22Rv1 (cell line): ENCODE data around the gene GNG7.

Experiments used
- H3K27ac ChIP-seq: fragments of 450-650 bp; 2 replicates; pipeline ENCODE4 v1.5.1; 2017
- CTCF ChIP-seq: fragments of 450-650 bp; IDR thresholded peaks from 2 replicates; pipeline ENCODE4 v1.5.1; 2017; ENCODE audit warnings: mild to moderate bottlenecking
- ZFX ChIP-seq: fragments of 450-650 bp; IDR thresholded peaks from 2 replicates; pipeline ENCODE4 v1.6.1; 2017; ENCODE audit warnings: antibody characterized with exemption, borderline replicate concordance

The GNG7 gene

DNA sequence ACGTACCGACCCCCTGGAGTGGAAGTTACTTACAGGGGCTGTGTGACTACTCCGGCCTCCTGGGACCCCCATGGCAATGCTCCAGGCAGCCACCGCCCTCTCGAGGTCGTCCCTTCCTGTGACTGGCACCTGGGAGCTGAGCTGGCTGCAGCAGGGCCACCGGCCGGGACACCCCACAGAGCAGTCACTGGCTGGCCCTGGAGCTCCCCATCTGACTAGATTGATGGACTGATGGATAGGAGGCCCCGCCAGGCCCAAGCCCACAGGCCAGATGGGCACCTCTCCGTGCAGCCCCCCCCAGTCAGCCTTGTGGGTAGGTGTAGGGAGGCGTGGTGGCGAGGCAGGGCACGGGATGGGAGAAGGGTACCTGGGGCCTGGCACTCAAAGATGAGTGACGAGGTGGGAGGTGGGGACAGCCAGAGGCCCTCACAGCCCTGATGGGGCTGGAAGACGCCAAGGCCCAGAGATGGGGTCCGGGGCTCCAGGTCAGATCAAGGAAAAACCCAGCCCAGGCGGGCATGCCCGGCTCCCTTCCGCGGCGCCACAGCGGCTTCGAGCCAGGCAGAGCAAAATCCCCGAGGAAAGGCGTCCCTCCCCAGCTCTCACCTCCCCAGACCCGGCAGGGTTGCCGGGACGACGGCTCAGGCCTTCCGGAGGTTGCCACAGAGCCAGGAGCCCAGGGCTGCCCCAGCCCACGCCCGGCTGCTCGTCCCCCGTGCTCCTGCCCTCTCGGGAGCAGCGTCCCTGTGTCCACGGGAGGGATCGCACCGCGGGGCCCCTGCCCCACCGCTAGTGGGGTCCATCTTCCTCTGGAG is 28.9 kb upstream of the GNG7 start:
- no peak overlapping the region for H3K27ac ChIP-seq
- TF ChIP-seq ZFX (no peak), CTCF (no peak)

- H3K27ac ChIP-seq: no peak overlapping the region
- TF ChIP-seq CTCF (no peak), ZFX (no peak)
These were observed 27.7 kb upstream of the GNG7 start for GRCh38 chr19:2729943-2730818.

- TF ChIP-seq ZFX: no peak
- TF ChIP-seq CTCF: no peak
- no peak overlapping the region for H3K27ac ChIP-seq
These were observed 26.4 kb upstream of the GNG7 start for GRCh38 chr19:2728783-2729387.

DNA sequence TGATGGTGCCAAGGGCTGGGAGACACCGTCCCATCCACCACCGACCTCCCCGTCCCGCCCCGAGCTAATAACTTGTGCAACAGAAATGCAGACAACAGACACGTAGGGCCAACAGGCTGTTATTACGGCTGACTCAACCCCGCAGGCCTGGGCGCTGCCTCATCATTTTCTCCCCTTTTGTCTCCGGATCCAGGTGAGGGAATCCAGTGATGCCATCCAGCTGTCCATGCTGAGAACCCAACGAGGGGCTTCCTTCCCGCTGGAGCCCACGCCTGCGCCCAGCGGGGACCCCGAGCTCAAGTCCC is 25.1 kb upstream of the GNG7 start:
- no peak overlapping the region for H3K27ac ChIP-seq
- no peak for TF ChIP-seq ZFX
- TF ChIP-seq CTCF: no peak

DNA sequence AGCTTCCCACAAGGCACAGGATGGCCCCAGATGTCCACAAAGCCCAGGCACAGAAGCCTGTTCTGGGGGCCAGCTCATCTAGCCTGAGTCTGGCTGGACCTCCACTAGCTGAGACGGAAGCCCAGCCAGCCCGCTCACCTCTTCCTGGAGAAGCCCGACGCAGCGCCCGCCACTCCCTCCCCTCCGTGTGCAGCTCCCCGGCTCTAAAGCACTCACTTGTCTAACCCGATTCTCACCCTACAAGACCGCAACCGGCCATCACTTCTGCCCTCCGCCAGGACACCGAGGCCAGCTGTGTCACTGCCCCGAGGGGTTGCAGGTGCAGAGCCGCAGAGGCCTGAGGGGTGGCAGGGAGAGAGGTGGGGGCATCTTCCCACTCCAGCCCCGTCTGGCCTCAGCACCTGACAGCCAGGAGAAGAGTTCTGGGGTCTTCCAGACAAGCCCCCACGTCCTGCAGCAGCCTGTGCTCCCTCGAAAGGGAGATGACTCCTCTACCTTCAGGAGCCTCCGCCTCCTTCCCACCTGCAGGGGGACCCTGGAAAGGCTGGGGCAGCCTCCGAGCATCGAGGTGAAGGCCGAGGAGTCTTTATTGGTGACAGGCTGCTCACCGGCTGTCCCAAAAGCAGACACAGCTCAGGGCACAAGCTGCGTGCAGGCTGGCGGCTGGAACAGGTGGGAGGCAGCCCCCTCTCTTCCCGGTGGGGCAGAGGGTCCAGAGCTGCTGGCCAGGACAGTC is 24.6 kb upstream of the GNG7 start:
- no peak for TF ChIP-seq ZFX
- TF ChIP-seq CTCF: no peak
- no peak overlapping the region for H3K27ac ChIP-seq

DNA sequence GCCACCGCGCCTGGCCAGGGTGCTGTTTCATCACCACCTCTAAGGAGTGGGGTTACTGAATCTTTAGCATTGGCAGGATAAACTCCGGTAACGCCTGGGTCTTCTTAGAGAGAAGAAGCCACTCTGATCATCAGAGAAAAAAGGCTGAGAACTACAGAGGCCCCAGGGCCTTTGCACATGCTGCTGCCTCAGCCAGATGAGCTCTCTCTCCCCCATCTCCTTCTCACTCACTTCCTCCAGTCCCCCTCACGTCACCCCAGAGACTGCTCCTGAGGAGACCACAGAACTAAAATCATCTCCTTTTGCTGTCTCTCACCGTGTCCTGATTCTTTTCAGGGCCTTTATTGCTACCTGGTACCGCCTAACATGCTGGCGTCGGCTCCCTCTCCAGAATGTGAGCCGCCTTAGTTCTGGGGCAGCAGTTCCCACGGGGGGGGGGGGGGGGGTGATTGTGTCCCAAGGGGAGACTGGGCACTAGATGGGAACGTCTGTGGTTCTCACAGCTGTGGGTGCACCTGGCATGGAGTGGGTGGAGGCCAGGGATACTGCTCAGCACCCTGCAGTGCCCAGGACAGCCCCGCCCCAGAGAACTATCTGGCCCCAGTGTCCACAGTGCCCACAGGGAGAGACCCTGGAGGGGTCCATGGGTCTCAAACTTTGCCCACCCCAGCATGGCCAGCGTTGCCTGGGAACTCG is 23.8 kb upstream of the GNG7 start:
- TF ChIP-seq ZFX (no peak), CTCF (no peak)
- H3K27ac ChIP-seq: no peak overlapping the region
